NOMO-1 treated with dmso at 0.1 percent for 144 hours (cell line): Measurements from ENCODE around the gene GID8.

Experiments used
- DNase-seq: peaks from one replicate; lab custom pipeline; 2025; ENCODE audit not compliant: unreplicated experiment; lab: John Stamatoyannopoulos, UW

GID8 gene

GRCh38 chr20:62982124-62983075, 44.5 kb downstream of the GID8 start:
- DNase-seq, result no peak

GRCh38 chr20:62983210-62983609, 45.3 kb downstream of the GID8 start:
- DNase-seq, result no peak

GRCh38 chr20:62984666-62985443, 46.9 kb downstream of the GID8 start:
- no peak for DNase-seq

- no peak for DNase-seq
Observed at GRCh38 chr20:62985444-62985778, 47.5 kb downstream of the GID8 start.

GRCh38 chr20:62986257-62986800, 48.4 kb downstream of the GID8 start:
- DNase-seq, result no peak

- DNase-seq, result no peak
Observed at GRCh38 chr20:62987114-62987513, 49.2 kb downstream of the GID8 start.

GRCh38 chr20:62989201-62989601, 51.3 kb downstream of the GID8 start:
- DNase-seq, result no peak

- DNase-seq, result no peak
Observed at GRCh38 chr20:62990306-62990825, 52.4 kb downstream of the GID8 start.

GRCh38 chr20:62991196-62991807, 53.4 kb downstream of the GID8 start:
- no peak for DNase-seq

GRCh38 chr20:62991863-62992262, 53.9 kb downstream of the GID8 start:
- no peak for DNase-seq

- no peak for DNase-seq
Observed at GRCh38 chr20:62993856-62994494, 56.0 kb downstream of the GID8 start.

GRCh38 chr20:62994869-62995281, 56.9 kb downstream of the GID8 start:
- no peak for DNase-seq

- DNase-seq, result no peak
Observed at GRCh38 chr20:62995481-62995880, 57.5 kb downstream of the GID8 start.

- DNase-seq, result no peak
Observed at GRCh38 chr20:62995898-62996595, 58.1 kb downstream of the GID8 start.

GRCh38 chr20:62996596-62996982, 58.6 kb downstream of the GID8 start:
- no peak for DNase-seq

GRCh38 chr20:62997417-62998035, 59.6 kb downstream of the GID8 start:
- no peak for DNase-seq
